ENCODE results near the gene HEXIM1. TPM values are rescaled to one million over a fixed set of nuclear protein-coding genes. Genes with fewer than 3 reads are reported as not detected.

Gene HEXIM1, protein sequence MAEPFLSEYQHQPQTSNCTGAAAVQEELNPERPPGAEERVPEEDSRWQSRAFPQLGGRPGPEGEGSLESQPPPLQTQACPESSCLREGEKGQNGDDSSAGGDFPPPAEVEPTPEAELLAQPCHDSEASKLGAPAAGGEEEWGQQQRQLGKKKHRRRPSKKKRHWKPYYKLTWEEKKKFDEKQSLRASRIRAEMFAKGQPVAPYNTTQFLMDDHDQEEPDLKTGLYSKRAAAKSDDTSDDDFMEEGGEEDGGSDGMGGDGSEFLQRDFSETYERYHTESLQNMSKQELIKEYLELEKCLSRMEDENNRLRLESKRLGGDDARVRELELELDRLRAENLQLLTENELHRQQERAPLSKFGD
- polyA plus RNA-seq (2012; ENCODE audit: low read depth, missing spikeins), result 21.4 TPM

DNA sequence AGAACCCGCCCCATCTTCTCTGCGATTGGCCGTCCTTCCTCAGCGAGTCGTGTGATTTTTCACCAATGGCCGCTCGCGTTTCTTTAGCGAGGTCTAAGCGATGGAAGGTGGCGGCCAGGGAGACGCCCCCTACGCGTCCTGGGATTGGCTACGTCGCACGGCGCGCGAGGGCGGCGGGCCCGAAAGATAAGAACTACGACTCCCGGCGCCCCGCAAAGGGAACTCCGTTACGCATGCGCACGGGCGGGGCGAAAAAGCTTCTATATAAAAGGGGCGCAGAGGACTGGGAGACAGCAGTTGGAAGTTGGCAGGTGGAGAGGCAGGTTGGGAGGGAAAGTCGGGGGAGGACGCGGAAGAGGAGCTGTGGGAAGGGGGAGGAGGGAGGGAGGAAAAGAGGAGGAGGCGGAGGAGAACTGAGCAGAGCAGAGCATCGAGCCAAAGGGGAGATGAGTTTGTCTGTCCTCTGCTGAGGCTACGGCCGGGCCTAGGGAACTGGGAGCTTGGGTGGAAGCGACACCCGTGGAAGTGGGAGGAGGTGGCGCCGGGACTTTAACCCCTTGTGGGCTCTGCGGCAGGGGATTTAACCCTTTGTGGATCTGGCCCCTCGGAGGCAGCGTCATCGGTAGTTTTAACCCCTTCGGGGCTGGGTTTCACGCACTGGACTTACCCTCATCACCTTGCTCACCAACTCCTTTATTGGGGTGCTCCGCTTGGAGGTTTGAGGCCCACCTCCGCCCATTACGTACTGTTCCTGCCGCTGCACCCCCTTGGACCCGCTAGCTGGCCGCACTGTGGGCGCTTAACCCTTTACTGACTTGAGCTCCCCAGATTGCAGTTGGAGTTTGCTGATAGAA lies at the start of gene HEXIM1:
HEXIM1 (plus strand) TSS at position 293 of the 854 bp plus-strand sequence. CDS start 716 bp downstream, outside the sequence.
- FAIRE-seq, result peak; percentile 90
- peak; percentile 88 for DNase-seq (ENCODE audit: insufficient read length, low spot score)
- TF ChIP-seq PAX5 (IDR thresholded peaks at IDR 0.05; ENCODE audit: insufficient read depth, low read length, severe bottlenecking), result peak; percentile 74
- peak; percentile 98 for TF ChIP-seq TAF1 (IDR thresholded peaks at IDR 0.05; ENCODE audit: low read depth, low read length)
- TF ChIP-seq POU2F2 (IDR thresholded peaks at IDR 0.05; ENCODE audit: low read depth, low read length), result peak; percentile 98
- TF ChIP-seq POLR2AphosphoS5 (IDR thresholded peaks at IDR 0.05; ENCODE audit: low read depth, low read length), result peak; percentile 100
- peak; percentile 36; the same call in 1 of the 2 replicates for TF ChIP-seq SPI1 (IDR thresholded peaks at IDR 0.05; ENCODE audit: low read depth, low read length)
- TF ChIP-seq POLR2A (IDR thresholded peaks at IDR 0.05; ENCODE audit: low read depth, low read length), result peak; percentile 100

DNA sequence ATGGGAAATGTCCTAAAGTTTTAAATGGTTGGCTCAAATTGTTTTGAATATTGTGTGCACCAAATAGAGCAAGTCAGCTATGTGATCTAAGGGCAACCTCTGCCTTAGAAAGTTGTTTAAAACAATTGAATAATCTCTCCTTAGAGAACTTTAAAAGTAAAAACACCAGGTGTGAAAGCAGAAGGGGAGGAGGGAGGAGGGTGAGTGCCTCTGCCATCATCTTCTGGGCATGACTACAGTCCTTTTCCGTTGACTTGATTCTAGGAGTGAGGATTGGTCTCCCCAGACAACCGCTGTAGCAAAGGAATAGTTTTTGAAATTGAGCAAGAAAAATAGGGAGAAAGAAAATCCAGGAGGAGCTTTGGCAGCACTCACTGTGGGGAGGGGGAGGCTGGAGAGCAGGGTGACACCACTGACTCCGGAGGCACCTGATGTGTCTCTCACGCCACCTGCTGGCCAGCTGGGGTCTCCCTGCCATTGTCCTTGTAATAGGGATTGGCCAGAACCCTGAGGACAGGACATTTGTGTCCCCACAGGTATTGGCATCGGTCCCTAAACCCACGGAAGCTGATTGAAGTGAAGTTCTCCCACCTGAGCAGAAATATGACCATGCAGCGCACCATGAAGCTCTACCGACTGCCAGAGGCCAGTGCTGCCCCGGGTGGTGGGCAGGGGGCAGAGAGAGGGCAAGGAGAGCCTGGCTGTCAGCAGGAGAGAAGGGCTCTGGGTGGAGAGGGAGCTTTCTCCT lies 49.2 kb upstream of the HEXIM1 start:
- DNase-seq (ENCODE audit: insufficient read length, low spot score), result peak; percentile 87
- TF ChIP-seq POU2F2 (IDR thresholded peaks at IDR 0.05; ENCODE audit: low read depth, low read length), result no peak
- no peak for TF ChIP-seq TAF1 (IDR thresholded peaks at IDR 0.05; ENCODE audit: low read depth, low read length)
- no peak for TF ChIP-seq POLR2AphosphoS5 (IDR thresholded peaks at IDR 0.05; ENCODE audit: low read depth, low read length)
- TF ChIP-seq POLR2A (IDR thresholded peaks at IDR 0.05; ENCODE audit: low read depth, low read length), result no peak
- TF ChIP-seq PAX5 (IDR thresholded peaks at IDR 0.05; ENCODE audit: insufficient read depth, low read length, severe bottlenecking), result no peak
- no peak for TF ChIP-seq SPI1 (IDR thresholded peaks at IDR 0.05; ENCODE audit: low read depth, low read length)
- peak; percentile 69 for FAIRE-seq

DNA sequence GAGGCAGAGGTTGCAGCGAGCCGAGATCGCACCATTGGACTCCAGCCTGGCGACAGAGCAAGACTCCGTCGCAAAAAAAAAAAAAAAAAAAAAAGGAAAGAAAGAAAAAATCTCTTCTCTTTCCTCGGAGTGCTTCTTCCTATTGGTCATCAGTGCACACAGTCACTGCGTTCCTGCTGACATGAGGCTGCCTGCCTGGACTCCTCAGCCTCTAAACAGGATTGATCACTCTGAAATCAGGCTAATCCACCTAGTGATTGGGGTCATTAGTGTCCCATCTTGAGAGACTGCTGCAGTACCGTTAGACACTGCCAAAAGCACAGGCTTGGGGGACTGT lies 46.8 kb upstream of the HEXIM1 start:
- DNase-seq (ENCODE audit: insufficient read length, low spot score) (no peak), FAIRE-seq (no peak)
- TF ChIP-seq SPI1 (IDR thresholded peaks at IDR 0.05; ENCODE audit: low read depth, low read length) (no peak), POU2F2 (IDR thresholded peaks at IDR 0.05; ENCODE audit: low read depth, low read length) (no peak), TAF1 (IDR thresholded peaks at IDR 0.05; ENCODE audit: low read depth, low read length) (no peak), POLR2AphosphoS5 (IDR thresholded peaks at IDR 0.05; ENCODE audit: low read depth, low read length) (no peak), POLR2A (IDR thresholded peaks at IDR 0.05; ENCODE audit: low read depth, low read length) (no peak), PAX5 (IDR thresholded peaks at IDR 0.05; ENCODE audit: insufficient read depth, low read length, severe bottlenecking) (no peak)

DNA sequence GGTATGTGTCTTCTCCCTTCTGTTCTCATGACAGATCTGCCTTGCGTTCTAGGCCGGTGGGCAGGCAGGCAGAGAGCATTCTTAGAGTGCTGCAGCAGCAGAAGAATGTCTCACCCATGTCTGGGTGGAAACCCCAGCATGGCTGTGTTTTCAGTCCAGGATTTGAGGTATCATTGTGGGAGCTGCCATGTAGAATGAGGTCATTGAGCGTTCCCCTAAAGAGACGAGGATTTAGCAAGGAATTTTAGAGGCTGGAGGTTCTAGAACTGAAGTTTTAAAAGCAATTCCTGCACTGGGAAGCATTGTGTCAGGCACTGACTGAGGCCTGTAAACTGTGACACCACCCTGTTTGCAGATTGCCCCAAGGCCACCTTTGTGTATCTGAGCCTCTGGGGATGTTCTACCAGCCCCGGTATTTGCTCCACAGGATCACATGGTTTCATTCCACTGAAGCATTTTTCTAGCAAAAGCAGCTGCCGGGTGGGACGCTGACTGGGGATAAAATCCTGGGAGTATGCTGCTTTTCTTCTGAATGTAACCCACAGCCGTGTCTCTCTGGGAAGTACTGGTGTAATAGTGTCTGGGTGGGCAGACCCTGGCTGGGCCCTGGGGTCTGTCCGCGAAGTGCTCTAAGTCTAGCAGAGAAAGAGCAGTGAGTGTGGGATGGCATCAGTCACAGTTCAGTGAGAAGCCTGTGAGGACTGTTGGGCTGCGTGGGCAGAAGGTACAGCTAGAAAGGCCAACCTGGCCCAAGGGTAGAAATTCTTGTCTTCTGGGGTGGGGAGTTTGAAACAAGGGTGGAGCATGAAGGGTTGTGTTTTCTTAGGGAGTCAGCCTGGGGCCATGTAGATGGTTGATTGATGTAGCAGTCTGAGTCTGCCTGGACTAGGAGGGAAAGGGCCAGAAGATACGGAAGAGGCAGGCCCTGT lies 46.1 kb upstream of the HEXIM1 start:
- DNase-seq (ENCODE audit: insufficient read length, low spot score) (no peak), FAIRE-seq (no peak)
- TF ChIP-seq POU2F2 (IDR thresholded peaks at IDR 0.05; ENCODE audit: low read depth, low read length), result no peak
- TF ChIP-seq SPI1 (IDR thresholded peaks at IDR 0.05; ENCODE audit: low read depth, low read length), result no peak
- TF ChIP-seq PAX5 (IDR thresholded peaks at IDR 0.05; ENCODE audit: insufficient read depth, low read length, severe bottlenecking), result no peak
- no peak for TF ChIP-seq POLR2AphosphoS5 (IDR thresholded peaks at IDR 0.05; ENCODE audit: low read depth, low read length)
- no peak for TF ChIP-seq POLR2A (IDR thresholded peaks at IDR 0.05; ENCODE audit: low read depth, low read length)
- TF ChIP-seq TAF1 (IDR thresholded peaks at IDR 0.05; ENCODE audit: low read depth, low read length), result no peak

DNA sequence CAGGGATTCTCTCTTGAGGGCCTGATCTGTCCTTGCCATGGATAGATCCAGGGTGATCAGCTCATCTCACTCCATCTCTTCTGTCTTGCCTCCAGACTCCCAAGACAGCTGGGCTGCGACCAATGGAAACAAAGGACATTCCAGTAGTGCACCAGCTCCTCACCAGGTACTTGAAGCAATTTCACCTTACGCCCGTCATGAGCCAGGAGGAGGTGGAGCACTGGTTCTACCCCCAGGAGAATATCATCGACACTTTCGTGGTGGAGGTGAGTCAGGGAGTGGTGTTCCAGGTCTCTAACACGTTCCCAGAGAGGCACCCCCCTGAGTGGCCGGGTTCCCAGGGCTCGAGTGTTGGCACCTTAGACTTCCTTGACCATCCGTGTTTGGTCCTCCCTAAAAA lies 45.4 kb upstream of the HEXIM1 start:
- FAIRE-seq (no peak), DNase-seq (ENCODE audit: insufficient read length, low spot score) (no peak)
- TF ChIP-seq POLR2AphosphoS5 (IDR thresholded peaks at IDR 0.05; ENCODE audit: low read depth, low read length) (no peak), SPI1 (IDR thresholded peaks at IDR 0.05; ENCODE audit: low read depth, low read length) (no peak), POU2F2 (IDR thresholded peaks at IDR 0.05; ENCODE audit: low read depth, low read length) (no peak), POLR2A (IDR thresholded peaks at IDR 0.05; ENCODE audit: low read depth, low read length) (no peak), TAF1 (IDR thresholded peaks at IDR 0.05; ENCODE audit: low read depth, low read length) (no peak), PAX5 (IDR thresholded peaks at IDR 0.05; ENCODE audit: insufficient read depth, low read length, severe bottlenecking) (no peak)

DNA sequence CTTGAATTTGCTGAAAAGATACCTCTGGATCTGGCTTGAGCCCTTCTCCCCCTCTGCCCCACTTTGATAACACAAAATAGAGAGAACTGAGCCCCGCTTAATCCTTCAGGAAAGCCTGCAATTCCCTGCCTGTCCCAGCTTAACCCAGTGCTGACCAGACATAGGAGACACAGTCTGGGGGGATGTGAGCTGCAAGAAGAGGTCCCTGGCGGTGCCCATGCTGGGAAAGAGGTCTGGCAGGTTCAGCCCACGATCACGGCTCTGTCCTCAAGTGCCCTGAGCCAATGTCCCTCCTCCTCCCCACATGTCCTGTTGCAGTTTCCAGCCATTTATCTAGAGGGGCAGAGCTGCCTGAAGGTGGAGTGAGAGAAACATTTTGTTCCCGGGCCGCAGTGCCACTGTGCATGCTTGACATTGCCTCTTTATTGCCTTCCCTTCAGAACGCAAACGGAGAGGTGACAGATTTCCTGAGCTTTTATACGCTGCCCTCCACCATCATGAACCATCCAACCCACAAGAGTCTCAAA lies 44.9 kb upstream of the HEXIM1 start:
- no peak for FAIRE-seq
- no peak for TF ChIP-seq PAX5 (IDR thresholded peaks at IDR 0.05; ENCODE audit: insufficient read depth, low read length, severe bottlenecking)
- no peak for TF ChIP-seq TAF1 (IDR thresholded peaks at IDR 0.05; ENCODE audit: low read depth, low read length)
- TF ChIP-seq SPI1 (IDR thresholded peaks at IDR 0.05; ENCODE audit: low read depth, low read length), result no peak
- TF ChIP-seq POU2F2 (IDR thresholded peaks at IDR 0.05; ENCODE audit: low read depth, low read length), result no peak
- no peak for TF ChIP-seq POLR2AphosphoS5 (IDR thresholded peaks at IDR 0.05; ENCODE audit: low read depth, low read length)
- no peak for TF ChIP-seq POLR2A (IDR thresholded peaks at IDR 0.05; ENCODE audit: low read depth, low read length)
- DNase-seq (ENCODE audit: insufficient read length, low spot score), result no peak

DNA sequence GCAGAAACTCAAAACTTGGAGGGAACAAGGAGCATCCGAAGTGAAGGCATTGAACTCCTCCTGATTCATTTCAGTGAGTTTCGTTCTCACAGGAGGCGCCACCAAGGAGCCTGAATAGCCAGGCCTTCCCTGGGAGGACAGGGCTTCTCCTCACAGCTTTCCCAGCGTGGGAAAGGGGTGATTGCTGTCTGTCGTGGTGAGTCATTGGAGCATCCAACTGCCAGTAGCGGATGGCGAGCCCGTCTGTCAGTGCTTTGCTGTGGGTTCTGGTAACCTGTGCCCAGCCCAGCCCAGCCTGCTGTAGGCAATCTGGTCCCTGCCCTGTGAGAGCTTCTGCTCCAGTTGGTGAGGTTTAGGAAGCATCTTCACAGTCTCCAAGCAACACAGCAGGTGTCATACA lies 44.2 kb upstream of the HEXIM1 start:
- FAIRE-seq (no peak), DNase-seq (ENCODE audit: insufficient read length, low spot score) (no peak)
- TF ChIP-seq TAF1 (IDR thresholded peaks at IDR 0.05; ENCODE audit: low read depth, low read length) (no peak), PAX5 (IDR thresholded peaks at IDR 0.05; ENCODE audit: insufficient read depth, low read length, severe bottlenecking) (no peak), POLR2AphosphoS5 (IDR thresholded peaks at IDR 0.05; ENCODE audit: low read depth, low read length) (no peak), POLR2A (IDR thresholded peaks at IDR 0.05; ENCODE audit: low read depth, low read length) (no peak), SPI1 (IDR thresholded peaks at IDR 0.05; ENCODE audit: low read depth, low read length) (no peak), POU2F2 (IDR thresholded peaks at IDR 0.05; ENCODE audit: low read depth, low read length) (no peak)

Data from GM12891 (cell line).